Rectal smooth muscle tissue (tissue), 1 donor: ENCODE measurements around the gene DDHD1.

ENCODE experiments used
- H3K27ac ChIP-seq: one replicate; pipeline ENCODE4 v1.7.0; 2013; ENCODE audit warnings: low read depth, low read length, inconsistent platforms
- H3K27me3 ChIP-seq: one replicate; pipeline ENCODE4 v1.7.0; 2013; ENCODE audit warnings: low read length; ENCODE audit not compliant: control insufficient read depth, insufficient read depth
- H3K36me3 ChIP-seq: one replicate; pipeline ENCODE4 v1.7.0; 2013; ENCODE audit warnings: low read length; ENCODE audit not compliant: control insufficient read depth, insufficient read depth
- H3K4me1 ChIP-seq: one replicate; pipeline ENCODE4 v1.7.0; 2013; ENCODE audit warnings: low read length; ENCODE audit not compliant: control insufficient read depth, insufficient read depth
- H3K4me3 ChIP-seq: one replicate; pipeline ENCODE4 v1.7.0; 2013; ENCODE audit warnings: low read length
- H3K9ac ChIP-seq: one replicate; pipeline ENCODE4 v1.7.0; 2013; ENCODE audit warnings: low read length

The DDHD1 gene

DNA sequence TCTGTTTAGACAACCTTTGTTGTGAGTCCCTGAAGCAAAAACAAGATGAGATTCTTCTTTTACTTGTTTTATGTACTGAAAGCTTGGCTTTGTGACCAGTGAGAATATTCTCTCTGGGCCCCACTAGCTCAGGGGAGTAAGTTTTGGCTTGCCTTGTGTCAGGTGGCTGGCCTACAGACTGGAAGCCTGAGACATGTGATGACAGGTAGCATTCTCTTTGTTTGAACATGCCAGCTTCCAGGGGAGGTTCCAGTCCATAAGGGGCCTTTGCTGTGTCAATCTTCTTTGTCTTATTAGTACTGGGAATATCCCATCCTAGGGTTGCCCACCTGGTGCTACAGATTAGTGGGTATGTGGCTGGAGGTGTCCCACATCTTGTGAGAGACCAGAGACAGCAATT, 136.2 kb downstream of the DDHD1 start:
- no peak overlapping the region for H3K4me3 ChIP-seq
- H3K36me3 ChIP-seq: no peaks in the 10 kb centered on the region
- no peak overlapping the region for H3K9ac ChIP-seq
- H3K4me1 ChIP-seq: no peaks in the 10 kb centered on the region
- no peaks in the 10 kb centered on the region for H3K27me3 ChIP-seq
- H3K27ac ChIP-seq: no peak overlapping the region

DNA sequence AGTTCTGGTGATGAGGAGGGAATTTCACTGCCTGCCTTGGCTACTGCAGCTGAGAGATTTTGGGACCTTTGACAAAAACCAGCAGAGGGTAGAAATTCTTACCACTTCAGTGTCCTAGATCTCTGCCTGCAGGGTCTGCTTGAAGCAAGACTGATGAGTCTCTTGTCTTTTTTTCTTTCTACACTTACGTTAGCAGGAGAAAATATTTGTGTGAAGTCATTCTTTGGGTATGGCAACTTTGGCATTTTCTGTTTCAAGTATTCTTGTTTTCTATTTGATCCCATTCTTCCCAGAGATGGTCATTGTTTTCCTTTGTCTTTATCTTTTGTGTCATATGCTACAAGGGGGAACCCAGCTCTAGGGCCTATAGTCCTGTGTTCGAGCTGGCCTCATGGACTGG, 136.6 kb downstream of the DDHD1 start:
- Histone ChIP-seq H3K27me3 (no peaks in the 10 kb centered on the region), H3K36me3 (no peaks in the 10 kb centered on the region), H3K4me1 (peaks cover 1% of the 10 kb centered on the region), H3K4me3 (no peak overlapping the region), H3K27ac (no peak overlapping the region), H3K9ac (no peak overlapping the region)

DNA sequence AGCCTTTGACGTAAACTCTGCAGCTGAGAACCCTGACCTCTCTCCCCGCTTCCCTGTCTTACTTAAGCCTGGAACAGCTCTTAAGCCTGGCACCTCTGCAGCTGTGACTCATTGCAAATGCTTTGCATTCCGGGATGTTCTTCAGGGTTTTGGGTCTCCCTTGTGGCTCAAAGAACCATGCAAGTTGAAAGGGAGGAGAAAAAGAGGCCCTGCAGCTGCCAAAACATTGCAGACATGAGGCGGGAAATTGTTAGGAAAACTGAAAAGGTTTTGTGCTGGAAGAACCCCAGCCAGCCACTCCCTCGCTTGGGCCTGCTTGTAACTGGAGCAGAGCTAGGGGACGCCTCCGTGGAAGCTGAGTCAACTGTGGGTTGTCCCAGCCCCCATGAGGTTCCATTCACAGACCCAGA, 142.1 kb downstream of the DDHD1 start:
- Histone ChIP-seq H3K4me3 (no peak overlapping the region), H3K27ac (peak overlapping the region; percentile 74), H3K27me3 (no peaks in the 10 kb centered on the region), H3K9ac (no peak overlapping the region), H3K4me1 (peaks cover 12% of the 10 kb centered on the region), H3K36me3 (no peaks in the 10 kb centered on the region)

DNA sequence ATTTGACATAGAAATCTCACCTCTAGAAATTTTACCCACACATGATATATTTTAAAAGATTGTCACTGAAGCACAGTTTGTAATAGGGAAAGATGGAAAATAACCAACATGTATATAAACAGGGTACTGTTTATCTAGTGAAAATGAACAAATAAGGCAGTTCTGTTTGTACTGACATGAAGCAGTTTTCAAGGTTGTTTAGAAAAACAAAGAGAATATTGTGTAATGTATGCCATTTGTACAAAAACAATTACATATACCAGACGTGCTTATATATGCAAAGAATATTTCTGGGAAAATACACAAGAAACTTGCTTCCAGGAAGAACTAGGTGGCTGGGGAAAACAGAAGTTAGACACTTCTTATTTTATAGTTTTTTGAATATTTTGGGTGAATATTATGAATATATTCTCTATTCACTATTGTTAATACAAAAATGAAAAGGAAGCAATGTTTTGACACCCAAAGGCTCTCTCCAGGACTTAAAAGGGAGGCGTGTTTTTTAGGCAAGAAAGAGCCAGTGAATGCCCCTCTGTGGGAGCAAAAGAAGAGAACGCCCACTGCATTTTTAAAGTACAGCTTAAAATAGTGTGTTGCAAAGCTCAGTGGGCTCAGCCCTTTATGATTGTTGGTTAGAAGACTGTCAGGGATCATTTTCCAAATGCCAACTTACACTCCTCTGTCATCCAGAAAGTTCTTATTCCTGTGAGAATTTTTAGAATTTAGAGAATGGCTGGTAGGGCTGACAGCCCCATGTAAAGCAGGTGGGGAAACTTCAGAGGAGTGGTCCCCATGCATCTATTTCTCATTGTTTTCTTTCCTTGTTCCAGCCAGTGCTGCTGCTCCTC, 142.7 kb downstream of the DDHD1 start:
- Histone ChIP-seq H3K36me3 (no peaks in the 10 kb centered on the region), H3K4me3 (no peak overlapping the region), H3K9ac (no peak overlapping the region), H3K27ac (peak overlapping the region; percentile 63), H3K27me3 (no peaks in the 10 kb centered on the region), H3K4me1 (peaks cover 12% of the 10 kb centered on the region)

DNA sequence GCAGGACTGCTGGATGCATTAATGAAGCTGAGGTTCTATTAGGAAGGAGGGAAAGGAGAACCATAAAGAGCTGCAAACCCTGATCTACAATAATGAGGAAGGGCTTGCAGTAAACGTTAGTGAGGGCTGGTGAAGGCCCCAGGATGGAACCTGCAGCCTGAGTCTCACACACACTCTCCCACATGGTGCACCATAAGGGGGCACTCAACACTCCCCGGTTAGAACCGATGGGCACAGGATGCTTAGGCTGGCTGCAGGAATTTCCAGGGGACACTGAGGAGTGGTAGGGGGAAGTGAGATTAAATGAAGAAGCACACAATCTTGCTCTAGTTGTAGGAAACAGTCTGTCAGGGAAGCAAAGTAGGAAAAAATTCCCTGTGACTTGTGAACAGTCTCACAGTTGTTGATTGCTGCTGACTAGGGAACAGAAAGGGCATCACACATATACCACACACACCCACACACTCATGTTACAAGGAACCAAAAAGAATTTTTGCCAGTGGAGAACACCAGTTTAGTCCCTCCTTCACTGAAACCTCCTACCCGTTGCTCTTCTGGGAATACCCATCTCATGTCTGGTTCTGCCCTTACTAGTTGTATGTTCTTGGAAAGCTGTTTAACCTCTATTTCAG, 146.1 kb downstream of the DDHD1 start:
- Histone ChIP-seq H3K4me3 (no peak overlapping the region), H3K27ac (no peak overlapping the region), H3K9ac (no peak overlapping the region), H3K36me3 (no peaks in the 10 kb centered on the region), H3K27me3 (no peaks in the 10 kb centered on the region), H3K4me1 (peaks cover 12% of the 10 kb centered on the region)

DNA sequence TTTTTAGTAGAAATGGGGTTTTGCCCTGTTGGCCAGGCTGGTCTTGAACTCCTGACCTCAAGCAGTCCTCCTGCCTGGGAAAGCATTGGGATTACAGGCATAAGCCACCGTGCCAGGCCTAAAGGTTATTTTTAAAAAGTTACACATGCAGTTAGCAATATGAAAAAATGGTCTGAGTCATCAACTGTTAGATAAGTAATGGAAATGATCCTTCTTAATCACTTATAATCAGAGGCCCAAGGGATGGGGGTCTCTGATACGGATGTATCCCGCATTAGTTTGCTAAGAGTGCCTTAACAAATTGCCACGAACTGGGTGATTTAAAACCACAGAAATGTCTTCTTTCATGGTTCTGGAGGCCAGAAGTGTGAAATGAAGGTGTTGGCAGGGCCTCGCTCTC, 148.1 kb downstream of the DDHD1 start:
- H3K4me3 ChIP-seq: no peak overlapping the region
- no peaks in the 10 kb centered on the region for H3K4me1 ChIP-seq
- no peaks in the 10 kb centered on the region for H3K36me3 ChIP-seq
- H3K27me3 ChIP-seq: no peaks in the 10 kb centered on the region
- H3K27ac ChIP-seq: no peak overlapping the region
- no peak overlapping the region for H3K9ac ChIP-seq

DNA sequence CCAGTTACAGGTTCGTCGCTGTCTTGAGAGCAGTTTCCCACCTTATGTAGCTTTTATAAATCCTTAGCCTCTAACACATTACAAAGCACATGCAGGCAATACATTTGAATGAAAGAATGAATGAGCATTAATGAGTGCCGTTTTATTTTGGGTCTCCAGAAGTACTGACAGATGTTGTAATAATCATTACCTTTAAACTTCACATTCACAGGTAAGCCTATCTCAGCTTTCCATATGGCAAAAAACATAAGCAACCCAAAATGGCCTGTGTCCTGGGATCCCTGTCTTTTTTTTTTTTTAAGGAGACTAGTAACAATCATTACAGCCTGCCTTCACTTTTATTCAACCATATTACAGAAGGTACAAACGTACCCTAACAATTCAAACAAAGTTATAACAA, 149.3 kb downstream of the DDHD1 start:
- H3K4me3 ChIP-seq: no peak overlapping the region
- peaks cover 3% of the 10 kb centered on the region for H3K4me1 ChIP-seq
- H3K36me3 ChIP-seq: no peaks in the 10 kb centered on the region
- H3K9ac ChIP-seq: no peak overlapping the region
- no peak overlapping the region for H3K27ac ChIP-seq
- no peaks in the 10 kb centered on the region for H3K27me3 ChIP-seq

DNA sequence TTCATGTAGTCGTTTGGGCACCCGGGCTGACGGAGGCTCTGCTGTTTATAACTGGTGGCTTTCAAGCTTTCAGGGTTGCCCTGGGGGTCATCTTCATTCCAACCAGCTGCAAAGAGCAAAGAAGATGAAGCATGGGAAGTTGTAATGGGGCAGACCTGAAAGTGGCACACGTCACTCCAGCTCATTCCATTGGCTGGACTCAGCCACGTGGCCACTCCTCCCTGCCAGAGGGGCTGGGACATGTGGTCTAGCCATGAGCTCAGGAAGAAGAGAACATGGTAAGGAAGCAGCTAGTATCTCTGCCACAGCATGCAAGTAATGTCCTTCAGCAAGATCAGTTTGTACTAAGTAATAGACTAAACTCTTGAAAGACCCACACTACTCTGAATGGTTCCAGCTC, 150.5 kb downstream of the DDHD1 start:
- Histone ChIP-seq H3K4me1 (peaks cover 11% of the 10 kb centered on the region), H3K36me3 (no peaks in the 10 kb centered on the region), H3K27me3 (no peaks in the 10 kb centered on the region), H3K9ac (no peak overlapping the region), H3K4me3 (no peak overlapping the region), H3K27ac (no peak overlapping the region)

DNA sequence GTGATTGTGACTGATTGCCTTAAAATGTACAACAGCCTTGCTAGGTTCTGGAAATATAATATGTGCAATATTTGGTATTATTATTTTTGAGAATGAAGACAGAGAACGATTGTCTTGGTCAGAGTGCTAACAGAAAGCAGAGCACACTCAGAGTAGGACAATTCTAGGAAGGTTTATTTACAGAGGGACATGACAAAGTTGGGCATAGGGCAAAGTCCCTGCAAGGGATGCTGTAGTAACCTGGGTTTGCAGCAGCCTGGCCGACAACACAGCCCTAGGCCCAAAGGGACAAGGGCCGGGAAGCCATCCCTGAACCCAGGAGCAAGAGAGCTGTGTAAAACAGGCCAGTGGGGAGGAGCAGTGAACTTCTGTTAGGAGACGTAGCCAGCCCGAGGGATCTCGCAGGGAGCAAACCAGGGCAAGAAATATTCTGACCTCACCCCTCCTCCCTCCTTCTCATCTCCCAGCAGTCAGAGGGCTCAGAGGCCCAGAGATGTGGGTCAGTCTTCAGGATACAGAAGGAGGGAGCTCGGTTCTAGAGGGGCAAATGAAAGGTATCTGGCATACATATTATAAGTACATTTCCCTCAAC, 151.2 kb downstream of the DDHD1 start:
- H3K27ac ChIP-seq: no peak overlapping the region
- no peak overlapping the region for H3K4me3 ChIP-seq

DNA sequence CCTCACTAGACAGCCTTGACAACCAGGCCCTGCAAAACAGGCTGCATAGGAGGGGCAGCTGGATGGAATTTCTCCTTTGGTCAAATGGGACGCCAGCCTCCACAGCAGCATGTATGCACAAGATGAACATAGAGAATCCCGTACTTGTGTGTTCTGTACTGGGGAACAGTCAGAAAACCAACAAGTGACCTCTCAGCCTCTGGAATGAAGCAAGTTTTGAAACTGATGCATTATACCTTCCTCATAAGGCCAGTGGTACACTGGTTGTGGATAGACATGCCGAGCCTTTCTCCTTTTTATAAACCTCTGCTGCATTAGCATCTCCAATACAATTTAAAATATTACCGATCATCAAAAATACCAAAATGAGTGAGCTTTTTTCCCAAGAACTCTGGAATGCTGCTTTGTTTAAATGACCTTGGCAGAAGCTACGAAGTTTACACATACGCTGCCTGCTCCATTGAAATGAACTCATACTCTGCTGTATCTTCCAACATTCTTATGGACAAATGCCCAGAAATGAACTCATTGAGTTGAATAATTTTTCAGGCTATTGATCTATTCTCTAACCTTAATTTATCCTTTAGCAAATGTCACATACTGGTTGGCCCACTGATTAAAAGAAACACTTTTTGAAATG, 154.6 kb downstream of the DDHD1 start:
- Histone ChIP-seq H3K36me3 (no peaks in the 10 kb centered on the region), H3K27me3 (no peaks in the 10 kb centered on the region), H3K4me3 (no peak overlapping the region), H3K4me1 (peaks cover 11% of the 10 kb centered on the region), H3K27ac (peak overlapping the region; percentile 8), H3K9ac (no peak overlapping the region)

More for the DNA sequence above, 151.2 kb downstream of the DDHD1 start:
- no peak overlapping the region for H3K9ac ChIP-seq
- peaks cover 11% of the 10 kb centered on the region for H3K4me1 ChIP-seq
- no peaks in the 10 kb centered on the region for H3K36me3 ChIP-seq
- no peaks in the 10 kb centered on the region for H3K27me3 ChIP-seq

DNA sequence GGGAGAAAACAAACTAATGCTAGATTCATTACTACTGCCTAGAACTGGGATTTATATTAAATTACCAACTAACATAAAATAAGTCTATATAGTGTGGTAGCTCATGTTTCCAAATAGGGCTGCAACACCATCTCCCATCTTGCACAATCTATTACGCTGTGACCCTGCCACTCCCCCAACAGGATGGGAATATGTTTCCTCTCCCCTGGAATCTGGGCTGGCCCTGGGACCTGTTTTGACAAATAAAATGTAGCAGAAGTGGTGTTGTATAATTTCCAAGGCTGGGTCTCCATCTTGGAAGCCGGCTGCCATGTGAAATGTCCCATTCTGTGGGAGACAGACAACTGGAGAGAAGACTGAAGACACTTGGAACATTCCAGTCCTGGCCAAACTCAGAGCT, 156.6 kb downstream of the DDHD1 start:
- Histone ChIP-seq H3K4me3 (no peak overlapping the region), H3K36me3 (no peaks in the 10 kb centered on the region), H3K4me1 (peaks cover 11% of the 10 kb centered on the region), H3K27ac (no peak overlapping the region), H3K9ac (no peak overlapping the region), H3K27me3 (no peaks in the 10 kb centered on the region)

DNA sequence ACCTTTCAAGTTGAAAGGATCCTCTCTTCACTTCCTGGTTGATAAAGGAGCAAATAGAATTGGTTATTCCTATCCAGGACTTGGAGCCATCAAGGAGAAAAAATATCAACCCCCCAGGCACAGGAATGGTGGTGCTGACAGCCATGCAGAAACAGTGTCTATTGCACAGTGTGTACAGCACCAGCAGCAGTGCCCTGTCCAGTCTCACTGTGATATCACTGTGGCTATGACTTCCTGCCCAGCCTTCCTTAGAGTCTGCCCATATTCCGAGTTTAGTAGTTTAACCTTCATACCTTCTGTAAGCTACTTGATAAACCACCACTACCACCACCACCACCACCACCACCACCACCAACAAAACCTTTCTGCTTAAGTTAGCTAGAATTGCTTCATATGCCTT, 157.1 kb downstream of the DDHD1 start:
- Histone ChIP-seq H3K36me3 (no peaks in the 10 kb centered on the region), H3K9ac (no peak overlapping the region), H3K27ac (no peak overlapping the region), H3K4me1 (peaks cover 11% of the 10 kb centered on the region), H3K4me3 (no peak overlapping the region), H3K27me3 (no peaks in the 10 kb centered on the region)
